ENCODE data around the gene TPO. TPM values are rescaled to one million over a fixed set of nuclear protein-coding genes. Genes with fewer than 3 reads are reported as not detected.

The TPO gene
- polyA plus RNA-seq, 1 experiment, result not detected

- no peak for TF ChIP-seq CTCF (IDR thresholded peaks at IDR 0.05; ENCODE audit: insufficient read depth, low read depth, low read length)
- H3K27me3 ChIP-seq (ENCODE audit: control insufficient read depth, insufficient read depth, low read length), result no peaks in the 10 kb centered on the region
- ChIA-PET CTCF (no interaction called here), POLR2A (no interaction called here)
- H3K4me3 ChIP-seq (ENCODE audit: low read depth, low read length), result no peak overlapping the region
- H3K36me3 ChIP-seq (ENCODE audit: control insufficient read depth, insufficient read depth, low read length), result no peaks in the 10 kb centered on the region
- DNase-seq (ENCODE audit: low read depth), result no peak
Observed at GRCh38 chr2:1503471-1504310, 90.4 kb downstream of the TPO start.

- ChIA-PET CTCF (interaction anchor here (0.6 kb wide), 1 partner anchor 146 kb away, joined by 3 read pairs; no protein-coding TSS in a partner anchor), POLR2A (no interaction called here)
- TF ChIP-seq CTCF (IDR thresholded peaks at IDR 0.05; ENCODE audit: insufficient read depth, low read depth, low read length), result no peak
- DNase-seq (ENCODE audit: low read depth), result no peak
- Histone ChIP-seq H3K27me3 (ENCODE audit: control insufficient read depth, insufficient read depth, low read length) (no peaks in the 10 kb centered on the region), H3K36me3 (ENCODE audit: control insufficient read depth, insufficient read depth, low read length) (no peaks in the 10 kb centered on the region), H3K4me3 (ENCODE audit: low read depth, low read length) (no peak overlapping the region)
Observed at GRCh38 chr2:1504311-1504750, 91.1 kb downstream of the TPO start.

- Histone ChIP-seq H3K4me3 (ENCODE audit: low read depth, low read length) (no peak overlapping the region), H3K27me3 (ENCODE audit: control insufficient read depth, insufficient read depth, low read length) (no peaks in the 10 kb centered on the region), H3K36me3 (ENCODE audit: control insufficient read depth, insufficient read depth, low read length) (no peaks in the 10 kb centered on the region)
- ChIA-PET CTCF (interaction anchor here (0.6 kb wide), 1 partner anchor 146 kb away, joined by 3 read pairs; no protein-coding TSS in a partner anchor), POLR2A (no interaction called here)
- no peak for DNase-seq (ENCODE audit: low read depth)
- no peak for TF ChIP-seq CTCF (IDR thresholded peaks at IDR 0.05; ENCODE audit: insufficient read depth, low read depth, low read length)
Observed at GRCh38 chr2:1505031-1505441, 91.8 kb downstream of the TPO start.

GRCh38 chr2:1509271-1510065, 96.2 kb downstream of the TPO start:
- Histone ChIP-seq H3K27me3 (ENCODE audit: control insufficient read depth, insufficient read depth, low read length) (no peaks in the 10 kb centered on the region), H3K4me3 (ENCODE audit: low read depth, low read length) (no peak overlapping the region), H3K36me3 (ENCODE audit: control insufficient read depth, insufficient read depth, low read length) (no peaks in the 10 kb centered on the region)
- ChIA-PET CTCF (no interaction called here), POLR2A (no interaction called here)
- TF ChIP-seq CTCF (IDR thresholded peaks at IDR 0.05; ENCODE audit: insufficient read depth, low read depth, low read length), result no peak
- no peak for DNase-seq (ENCODE audit: low read depth)

- ChIA-PET POLR2A (no interaction called here), CTCF (no interaction called here)
- no peak for TF ChIP-seq CTCF (IDR thresholded peaks at IDR 0.05; ENCODE audit: insufficient read depth, low read depth, low read length)
Observed at GRCh38 chr2:1510176-1510575, 96.9 kb downstream of the TPO start.

More at GRCh38 chr2:1510176-1510575, 96.9 kb downstream of the TPO start:
- Histone ChIP-seq H3K27me3 (ENCODE audit: control insufficient read depth, insufficient read depth, low read length) (no peaks in the 10 kb centered on the region), H3K36me3 (ENCODE audit: control insufficient read depth, insufficient read depth, low read length) (no peaks in the 10 kb centered on the region), H3K4me3 (ENCODE audit: low read depth, low read length) (no peak overlapping the region)
- DNase-seq (ENCODE audit: low read depth), result no peak

Measured in BJ (cell line).